GM12878 (cell line): Measurements from ENCODE around the gene XCR1.

Experiments
- GABPA ChIP-seq: IDR thresholded peaks from 2 replicates; pipeline ENCODE4 v1.6.1; 2014; ENCODE audit warnings: antibody characterized with exemption, low read depth, mild to moderate bottlenecking, inconsistent platforms
- NRF1 ChIP-seq: conservative IDR thresholded peaks from 2 replicates; pipeline ENCODE4 v1.6.1; 2011; ENCODE audit warnings: mild to moderate bottlenecking, low read depth, low read length, improper control_type of control experiment

- TF ChIP-seq GABPA = no peak
- no peak for TF ChIP-seq NRF1
Observed at GRCh38 chr3:46038916-46039315, 11.6 kb upstream of the XCR1 start.
